ENCODE data around the gene SYT2. TPM values are rescaled to one million over a fixed set of nuclear protein-coding genes. Genes with fewer than 3 reads are reported as not detected.

SYT2 gene
- total and polyA plus RNA-seq, 8 donors = 1.1 to 5.4 (median 2.5) TPM; not detected in 1

GRCh38 chr1:202706851-202707250, 3.4 kb downstream of the SYT2 start:
- no peak for DNase-seq
- intact Hi-C loops (cut with DNase I) = no loop called here
- Histone ChIP-seq H3K27ac (no peak overlapping the region), H3K9me3 (no peaks in the 10 kb centered on the region), H3K4me1 (peaks cover 9 to 13% of the 10 kb centered on the region in 2 donors), H3K4me3 (no peak overlapping the region), H3K27me3 (peaks cover 42 to 100% of the 10 kb centered on the region in 2 donors), H3K36me3 (no peaks in the 10 kb centered on the region)
- no peak for ATAC-seq
- TF ChIP-seq, protein P1, sequence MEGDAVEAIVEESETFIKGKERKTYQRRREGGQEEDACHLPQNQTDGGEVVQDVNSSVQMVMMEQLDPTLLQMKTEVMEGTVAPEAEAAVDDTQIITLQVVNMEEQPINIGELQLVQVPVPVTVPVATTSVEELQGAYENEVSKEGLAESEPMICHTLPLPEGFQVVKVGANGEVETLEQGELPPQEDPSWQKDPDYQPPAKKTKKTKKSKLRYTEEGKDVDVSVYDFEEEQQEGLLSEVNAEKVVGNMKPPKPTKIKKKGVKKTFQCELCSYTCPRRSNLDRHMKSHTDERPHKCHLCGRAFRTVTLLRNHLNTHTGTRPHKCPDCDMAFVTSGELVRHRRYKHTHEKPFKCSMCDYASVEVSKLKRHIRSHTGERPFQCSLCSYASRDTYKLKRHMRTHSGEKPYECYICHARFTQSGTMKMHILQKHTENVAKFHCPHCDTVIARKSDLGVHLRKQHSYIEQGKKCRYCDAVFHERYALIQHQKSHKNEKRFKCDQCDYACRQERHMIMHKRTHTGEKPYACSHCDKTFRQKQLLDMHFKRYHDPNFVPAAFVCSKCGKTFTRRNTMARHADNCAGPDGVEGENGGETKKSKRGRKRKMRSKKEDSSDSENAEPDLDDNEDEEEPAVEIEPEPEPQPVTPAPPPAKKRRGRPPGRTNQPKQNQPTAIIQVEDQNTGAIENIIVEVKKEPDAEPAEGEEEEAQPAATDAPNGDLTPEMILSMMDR (IDR thresholded peaks at IDR 0.05) = no peak

GRCh38 chr1:202704601-202705000, 5.7 kb downstream of the SYT2 start:
- TF ChIP-seq, protein P1 (IDR thresholded peaks at IDR 0.05) = no peak
- Histone ChIP-seq H3K9me3 (no peaks in the 10 kb centered on the region), H3K36me3 (no peaks in the 10 kb centered on the region), H3K27ac (no peak overlapping the region), H3K27me3 (peaks cover 26 to 100% of the 10 kb centered on the region in 2 donors), H3K4me3 (no peak overlapping the region), H3K4me1 (peaks cover 3 to 4% of the 10 kb centered on the region in 2 donors)
- ATAC-seq = no peak
- intact Hi-C loops (cut with DNase I) = no loop called here
- DNase-seq = no peak

DNA sequence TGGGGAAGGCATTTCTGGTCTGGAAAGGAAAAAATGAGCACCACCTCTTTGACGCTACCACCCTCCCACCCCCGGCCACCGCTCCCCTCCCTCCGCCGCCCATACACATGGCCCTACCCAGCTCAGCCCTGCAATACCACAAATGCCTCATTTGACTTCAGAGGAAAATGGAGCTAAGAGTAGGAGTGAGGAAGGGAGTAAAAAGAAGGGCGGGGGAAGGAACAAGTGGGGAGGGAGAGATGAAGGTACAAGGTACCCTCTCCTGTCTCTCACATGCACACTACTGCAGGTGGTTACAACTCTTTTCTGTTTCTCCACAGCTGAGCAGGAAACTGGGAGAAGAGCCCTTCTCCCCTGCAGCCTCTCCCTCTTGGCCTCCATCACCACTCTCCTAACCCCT, 7.1 kb downstream of the SYT2 start:
- Histone ChIP-seq H3K4me1 (no peaks in the 10 kb centered on the region), H3K27me3 (peaks cover 16 to 100% of the 10 kb centered on the region in 2 donors), H3K4me3 (no peak overlapping the region), H3K36me3 (no peaks in the 10 kb centered on the region), H3K9me3 (no peaks in the 10 kb centered on the region), H3K27ac (no peak overlapping the region)
- DNase-seq (no peak), ATAC-seq (no peak)
- TF ChIP-seq, protein P1 (IDR thresholded peaks at IDR 0.05) = no peak
- intact Hi-C loops (cut with DNase I) = no loop called here

DNA sequence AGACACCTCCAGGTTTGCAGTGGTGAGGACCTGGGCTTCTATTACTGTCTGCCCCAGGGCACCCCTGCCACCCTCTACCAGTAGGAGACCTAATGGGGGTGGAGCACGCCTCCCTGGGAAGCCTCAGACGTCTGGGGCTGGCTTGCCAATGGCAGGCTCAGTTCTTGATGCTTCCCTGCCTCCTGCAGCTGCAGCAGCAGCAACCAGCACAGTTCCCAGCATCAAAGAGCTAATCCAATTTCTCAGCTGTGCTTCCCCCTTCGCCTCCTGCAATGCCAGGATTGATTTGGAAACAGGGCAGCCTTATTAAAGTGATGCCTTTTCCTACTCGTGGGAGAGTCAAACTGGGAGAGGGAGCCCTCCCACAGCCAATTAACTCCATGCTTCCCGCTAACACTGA, 8.2 kb downstream of the SYT2 start:
- intact Hi-C loops (cut with DNase I) = no loop called here
- TF ChIP-seq, protein P1 (IDR thresholded peaks at IDR 0.05) = no peak
- no peaks in the 10 kb centered on the region for H3K36me3 ChIP-seq
- no peak overlapping the region for H3K27ac ChIP-seq
- peaks cover 13 to 100% of the 10 kb centered on the region in 2 donors for H3K27me3 ChIP-seq
- DNase-seq (no peak), ATAC-seq (no peak)
- H3K4me3 ChIP-seq = no peak overlapping the region
- H3K9me3 ChIP-seq = no peaks in the 10 kb centered on the region
- H3K4me1 ChIP-seq = no peaks in the 10 kb centered on the region

DNA sequence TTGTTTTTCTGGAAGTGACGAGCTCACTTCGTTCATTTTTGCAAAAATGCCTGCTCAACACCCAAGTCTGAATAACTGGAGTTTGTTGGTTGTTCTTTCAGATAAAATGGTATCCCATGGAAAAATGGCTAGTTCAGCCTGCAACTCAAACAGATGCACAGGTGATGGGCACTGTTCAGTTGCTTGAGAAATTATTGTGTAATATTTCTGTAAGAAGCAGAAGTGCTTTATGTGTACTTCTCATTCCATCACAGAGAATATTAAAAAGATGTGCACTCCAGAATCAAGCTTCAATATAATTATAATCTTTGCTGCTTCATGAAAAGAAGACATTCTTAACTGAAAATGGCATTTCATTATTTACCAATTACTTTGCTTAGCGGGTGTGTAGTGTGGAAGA, 9.1 kb downstream of the SYT2 start:
- TF ChIP-seq, protein P1 (IDR thresholded peaks at IDR 0.05) = no peak
- no peak overlapping the region for H3K4me3 ChIP-seq
- intact Hi-C loops (cut with DNase I) = no loop called here
- peaks cover 15 to 100% of the 10 kb centered on the region in 2 donors for H3K27me3 ChIP-seq
- no peak for ATAC-seq
- H3K9me3 ChIP-seq = no peaks in the 10 kb centered on the region
- no peaks in the 10 kb centered on the region for H3K4me1 ChIP-seq
- H3K36me3 ChIP-seq = no peaks in the 10 kb centered on the region
- DNase-seq = no peak
- no peak overlapping the region for H3K27ac ChIP-seq

All from left lung (tissue), 10 donors.